B cell (primary cell): ENCODE results near the gene ARFGAP3. TPM values are rescaled to one million over a fixed set of nuclear protein-coding genes. Genes with fewer than 3 reads are reported as not detected.

Experiments
- ATAC-seq: fragments of 200-7000 bp; cut with Tn5 transposase; one replicate; pipeline ENCODE4 v1.10.0; 2021; ENCODE audit warnings: low read depth, mild to moderate bottlenecking, moderate number of reproducible peaks, moderate library complexity
- CTCF ChIA-PET: fragments of 350-600 bp; sonication (Branson Sonifier 250); formaldehyde crosslinking; loops from one replicate; lab custom pipeline; 2021; ENCODE audit warnings: antibody characterized with exemption, inconsistent platforms; lab: Charles Lee
- POLR2A ChIA-PET: fragments of 350-600 bp; sonication (Branson Sonifier 250); formaldehyde crosslinking; loops from one replicate; lab custom pipeline; 2021; ENCODE audit warnings: antibody characterized with exemption; lab: Charles Lee
- DNase-seq: peaks from one replicate; pipeline ENCODE4 v3.0.0; 2013
- H2AFZ ChIP-seq: 2 replicates; pipeline ENCODE4 v1.6.1; 2012; ENCODE audit warnings: mild to moderate bottlenecking, low read depth, low read length; ENCODE audit not compliant: insufficient read depth, poor library complexity, severe bottlenecking
- H3K27ac ChIP-seq, 2 donors: 1 replicate in 1 of 2; 2 replicates in 1 of 2; pipeline ENCODE4 v1.5.1; 2012 to 2013; ENCODE audit warnings: low read length in 2 of 2, mild to moderate bottlenecking in 2 of 2, moderate library complexity in 1 of 2
- H3K27me3 ChIP-seq, 4 experiments: fragments of 200-600 bp in 1 of 4; sonication (generic) in 1 of 4; replicated peaks in 1 of 4; 1 replicate in 2 of 4; 2 replicates in 2 of 4; pipeline versions ENCODE4 v1.6.1 to v1.7.0; 2013 to 2016; ENCODE audit warnings: low read length in 3 of 4, mild to moderate bottlenecking in 2 of 4, mixed read lengths in 1 of 4, moderate library complexity in 1 of 4; ENCODE audit not compliant: insufficient read depth in 4 of 4, control insufficient read depth in 3 of 4; ENCODE audit errors: control extremely low read depth in 1 of 4
- H3K36me3 ChIP-seq, 2 experiments: replicated peaks in 1 of 2; 1 replicate in 1 of 2; 2 replicates in 1 of 2; pipeline versions ENCODE4 v1.6.1 to v1.7.1; 2013; ENCODE audit warnings: low read length in 1 of 2; ENCODE audit not compliant: insufficient read depth in 2 of 2, control insufficient read depth in 1 of 2; ENCODE audit errors: control extremely low read depth in 1 of 2, extremely low read depth in 1 of 2
- H3K4me1 ChIP-seq, 2 donors: fragments of 200-600 bp in 1 of 2; sonication (generic) in 1 of 2; 1 replicate in 1 of 2; 2 replicates in 1 of 2; pipeline versions ENCODE4 v1.5.1 to v1.6.1; 2013 to 2017; ENCODE audit warnings: low read length in 2 of 2; ENCODE audit not compliant: control insufficient read depth in 2 of 2, insufficient read depth in 2 of 2
- H3K4me2 ChIP-seq: replicated peaks from 2 replicates; pipeline ENCODE3; 2012; ENCODE audit warnings: mild to moderate bottlenecking, low read depth, low read length; ENCODE audit not compliant: poor library complexity, severe bottlenecking
- H3K4me3 ChIP-seq, 5 experiments: fragments of 200-600 bp in 1 of 5; sonication (generic) in 1 of 5; 1 replicate in 3 of 5; 2 replicates in 2 of 5; pipeline versions ENCODE4 v1.5.1 to v1.7.0; 2011 to 2016; ENCODE audit warnings: low read length in 4 of 5, mild to moderate bottlenecking in 4 of 5, low read depth in 2 of 5, control low read depth in 1 of 5, moderate library complexity in 1 of 5; ENCODE audit not compliant: insufficient read depth in 1 of 5; ENCODE audit errors: control extremely low read depth in 1 of 5, extremely low read depth in 1 of 5
- H3K79me2 ChIP-seq: fragments of 200-600 bp; sonication (generic); one replicate; pipeline ENCODE4 v1.6.0; 2016; ENCODE audit warnings: low read length; ENCODE audit not compliant: control insufficient read depth, insufficient read depth
- H3K9ac ChIP-seq: fragments of 200-600 bp; sonication (generic); 2 replicates; pipeline ENCODE4 v1.6.1; 2017; ENCODE audit warnings: mild to moderate bottlenecking, low read length, moderate library complexity
- H3K9me3 ChIP-seq, 3 donors: one replicate each; pipeline versions ENCODE4 v1.6.1 to v1.7.1; 2013; ENCODE audit warnings: low read length in 2 of 3; ENCODE audit not compliant: control insufficient read depth in 2 of 3, insufficient read depth in 1 of 3; ENCODE audit errors: control extremely low read depth in 1 of 3
- H4K20me1 ChIP-seq: 2 replicates; pipeline ENCODE4 v1.6.0; 2012; ENCODE audit warnings: mild to moderate bottlenecking, low read length; ENCODE audit not compliant: insufficient read depth, control insufficient read depth, poor library complexity, severe bottlenecking
- H3K27ac Mint-ChIP-seq: one replicate; pipeline ENCODE4 v1.8.0; 2021; ENCODE audit warnings: mixed read lengths
- H3K27me3 Mint-ChIP-seq: one replicate; pipeline ENCODE4 v1.8.0; 2021; ENCODE audit warnings: mixed read lengths
- H3K4me1 Mint-ChIP-seq: one replicate; pipeline ENCODE4 v1.8.0; 2021; ENCODE audit warnings: mixed read lengths
- H3K4me3 Mint-ChIP-seq: one replicate; pipeline ENCODE4 v1.8.0; 2021; ENCODE audit warnings: mixed read lengths
- H3K9me3 Mint-ChIP-seq: one replicate; pipeline ENCODE4 v1.8.0; 2022; ENCODE audit warnings: mixed read lengths; ENCODE audit not compliant: insufficient read depth
- EZH2 ChIP-seq: IDR thresholded peaks from 2 replicates; pipeline ENCODE4 v1.6.1; 2012; ENCODE audit warnings: borderline replicate concordance, low read depth, mild to moderate bottlenecking, moderate library complexity, low read length; ENCODE audit not compliant: insufficient read depth, poor library complexity, severe bottlenecking
- WGBS: methylation state at CpG from one replicate; pipeline ENCODE4 v1.1.5; 2013; ENCODE audit warnings: missing lambda C conversion rate; ENCODE audit not compliant: insufficient coverage; 5-methylcytosine and 5-hydroxymethylcytosine counted together
- intact Hi-C: fragments of 100-400 bp; cut with micrococcal nuclease; formaldehyde crosslinking; loops from one replicate; pipeline ENCODE4 v1.10.0; 2022
- polyA plus RNA-seq: library from polyadenylated mRNA; depleted of rRNA; stranded (reverse); fragments of >200 nt; gene quantifications from 2 replicates; pipeline ENCODE4 v1.2.3, GENCODE V29; 2012
- total RNA-seq, 2 donors: library from RNA; stranded (reverse); fragments of 120-200 nt in 1 of 2; gene quantifications; 1 replicate in 1 of 2; 2 replicates in 1 of 2; pipeline versions ENCODE4 v1.2.3 to v1.2.4, GENCODE V29; 2013 to 2022
- TF ChIP-seq, protein P1 (sequence below): fragments of 200-600 bp; IDR thresholded peaks from one replicate; pipeline ENCODE4 v1.8.0; 2022; ENCODE audit warnings: antibody characterized with exemption, mild to moderate bottlenecking

ARFGAP3 gene
- total and polyA plus RNA-seq, 2 donors (not counting 1 experiment from before 2014, with no cell fraction given) = 10.7 to 33.2 TPM

- Histone ChIP-seq H3K79me2 (no peaks in the 10 kb centered on the region), H3K4me1 (peaks cover 0 to 9% of the 10 kb centered on the region in 2 donors), H3K4me2 (no peak overlapping the region), H3K4me3 (no peak overlapping the region), H3K9ac (no peak overlapping the region), H3K27ac (no peak overlapping the region), H4K20me1 (no peaks in the 10 kb centered on the region), H3K9me3 (no peaks in the 10 kb centered on the region), H3K27me3 (no peaks in the 10 kb centered on the region), H3K36me3 (peaks cover 1 to 86% of the 10 kb centered on the region in 2 experiments), H2AFZ (no peak overlapping the region)
- Mint-ChIP-seq H3K9me3 (no peaks in the 10 kb centered on the region), H3K4me3 (no peak overlapping the region), H3K4me1 (peaks cover 10% of the 10 kb centered on the region), H3K27me3 (no peaks in the 10 kb centered on the region), H3K27ac (no peak overlapping the region)
- WGBS = 95% methylated on average over 12 of the region's 12 CpGs
- TF ChIP-seq, protein P1, sequence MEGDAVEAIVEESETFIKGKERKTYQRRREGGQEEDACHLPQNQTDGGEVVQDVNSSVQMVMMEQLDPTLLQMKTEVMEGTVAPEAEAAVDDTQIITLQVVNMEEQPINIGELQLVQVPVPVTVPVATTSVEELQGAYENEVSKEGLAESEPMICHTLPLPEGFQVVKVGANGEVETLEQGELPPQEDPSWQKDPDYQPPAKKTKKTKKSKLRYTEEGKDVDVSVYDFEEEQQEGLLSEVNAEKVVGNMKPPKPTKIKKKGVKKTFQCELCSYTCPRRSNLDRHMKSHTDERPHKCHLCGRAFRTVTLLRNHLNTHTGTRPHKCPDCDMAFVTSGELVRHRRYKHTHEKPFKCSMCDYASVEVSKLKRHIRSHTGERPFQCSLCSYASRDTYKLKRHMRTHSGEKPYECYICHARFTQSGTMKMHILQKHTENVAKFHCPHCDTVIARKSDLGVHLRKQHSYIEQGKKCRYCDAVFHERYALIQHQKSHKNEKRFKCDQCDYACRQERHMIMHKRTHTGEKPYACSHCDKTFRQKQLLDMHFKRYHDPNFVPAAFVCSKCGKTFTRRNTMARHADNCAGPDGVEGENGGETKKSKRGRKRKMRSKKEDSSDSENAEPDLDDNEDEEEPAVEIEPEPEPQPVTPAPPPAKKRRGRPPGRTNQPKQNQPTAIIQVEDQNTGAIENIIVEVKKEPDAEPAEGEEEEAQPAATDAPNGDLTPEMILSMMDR = no peak
- no peak for TF ChIP-seq EZH2
- ATAC-seq (no peak), DNase-seq (no peak)
- intact Hi-C loops = no loop called here
- ChIA-PET POLR2A (interaction anchor here (1.0 kb wide), 1 partner anchor 134 kb away, joined by 3 read pairs; the partner anchor contains the start of gene PACSIN2), CTCF (interaction anchor here (3.7 kb wide), 1 partner anchor 14 kb away, joined by 16 read pairs; no protein-coding TSS in a partner anchor)
Measured at GRCh38 chr22:42881298-42881697, 24.2 kb upstream of the ARFGAP3 start.

DNA sequence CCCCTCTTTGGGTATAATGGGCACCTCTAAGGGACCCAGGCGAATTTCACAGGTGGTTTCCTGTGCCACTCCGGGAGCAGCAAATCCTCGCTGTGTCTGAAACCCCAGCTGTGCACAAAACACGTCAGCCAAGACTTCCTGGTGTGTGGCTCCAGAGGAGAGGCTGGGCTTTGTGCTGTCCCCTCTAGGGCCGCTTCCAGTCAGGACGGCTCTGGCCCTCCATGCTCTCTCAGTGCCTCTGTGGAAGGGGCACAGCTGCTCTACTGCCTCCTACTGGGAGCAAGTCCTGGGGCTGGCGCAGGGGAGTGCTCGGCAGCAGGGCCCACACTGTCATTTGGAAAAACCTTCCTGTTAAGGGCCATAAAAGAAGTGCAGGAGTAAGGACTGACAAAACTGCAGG lies 23.7 kb upstream of the ARFGAP3 start:
- Histone ChIP-seq H3K9ac (no peak overlapping the region), H3K27me3 (no peaks in the 10 kb centered on the region), H3K9me3 (no peaks in the 10 kb centered on the region), H3K79me2 (no peaks in the 10 kb centered on the region), H3K36me3 (peaks cover 1 to 87% of the 10 kb centered on the region in 2 experiments), H3K4me1 (peaks cover 0 to 9% of the 10 kb centered on the region in 2 donors), H3K4me3 (no peak overlapping the region), H2AFZ (no peak overlapping the region), H3K4me2 (no peak overlapping the region), H3K27ac (no peak overlapping the region), H4K20me1 (no peaks in the 10 kb centered on the region)
- TF ChIP-seq, protein P1 = no peak
- no peak for TF ChIP-seq EZH2
- intact Hi-C loops = no loop called here
- Mint-ChIP-seq H3K27me3 (no peaks in the 10 kb centered on the region), H3K27ac (no peak overlapping the region), H3K9me3 (no peaks in the 10 kb centered on the region), H3K4me3 (no peak overlapping the region), H3K4me1 (peaks cover 10% of the 10 kb centered on the region)
- 93% methylated on average over 7 of the region's 8 CpGs for WGBS
- ATAC-seq (no peak), DNase-seq (no peak)
- CTCF ChIA-PET = no interaction called here
- POLR2A ChIA-PET = no interaction called here
